ENCODE results near the gene NUDT19. TPM values are rescaled to one million over a fixed set of nuclear protein-coding genes. Genes with fewer than 3 reads are reported as not detected.
"Not testable (repeated sequence)": the region's sequence is repeated elsewhere in the genome, so short reads cannot be mapped to it uniquely, and the experiment has no call there.

The NUDT19 gene
- total and polyA plus RNA-seq, 5 experiments from 2014 or later, result 2.5 to 11.5 (median 2.7) TPM

DNA sequence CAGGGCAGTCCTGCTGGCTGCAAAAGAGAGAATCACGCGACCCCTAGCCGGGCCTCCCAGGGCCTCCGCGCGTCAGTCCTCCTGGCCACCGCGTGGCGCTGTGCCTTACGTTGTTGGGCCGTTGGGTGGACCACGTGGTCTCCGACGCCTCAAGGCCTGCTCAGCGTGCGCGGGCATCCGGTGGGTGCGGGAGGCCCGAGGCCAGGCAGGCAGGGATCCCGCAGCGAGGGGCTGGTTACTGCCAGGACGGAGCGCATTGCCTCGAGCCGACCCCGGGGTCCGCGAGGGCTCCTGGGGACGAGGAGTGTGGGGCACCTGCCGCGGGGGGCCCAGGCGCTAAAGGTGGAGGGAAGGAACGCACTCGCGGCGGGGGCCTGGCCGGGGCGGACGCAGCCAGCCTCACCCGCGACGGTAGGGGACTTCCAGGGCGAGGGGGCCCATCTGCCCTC, 28.0 kb downstream of the NUDT19 start, which contains the start of gene TDRD12:
TSS of gene TDRD12 (plus strand) at position 157 of the 449 bp plus-strand sequence. CDS start 306 bp downstream, outside the sequence.
- Mint-ChIP-seq H3K4me3 (no peak within 1 kb of the TSS), H3K4me1 (peaks cover 0 to 6% (median 2%) of the 10 kb centered on the region in 4 donors), H3K9me3 (no peaks in the 10 kb centered on the region), H3K27me3 (no peaks in the 10 kb centered on the region), H3K36me3 (peaks cover 0 to 8% (median 3%) of the 10 kb centered on the region in 3 donors), H3K27ac (no peak within 1 kb of the TSS)
- ATAC-seq (no peak), DNase-seq (no peak)
- POLR2A ChIA-PET, result no interaction called here

DNA sequence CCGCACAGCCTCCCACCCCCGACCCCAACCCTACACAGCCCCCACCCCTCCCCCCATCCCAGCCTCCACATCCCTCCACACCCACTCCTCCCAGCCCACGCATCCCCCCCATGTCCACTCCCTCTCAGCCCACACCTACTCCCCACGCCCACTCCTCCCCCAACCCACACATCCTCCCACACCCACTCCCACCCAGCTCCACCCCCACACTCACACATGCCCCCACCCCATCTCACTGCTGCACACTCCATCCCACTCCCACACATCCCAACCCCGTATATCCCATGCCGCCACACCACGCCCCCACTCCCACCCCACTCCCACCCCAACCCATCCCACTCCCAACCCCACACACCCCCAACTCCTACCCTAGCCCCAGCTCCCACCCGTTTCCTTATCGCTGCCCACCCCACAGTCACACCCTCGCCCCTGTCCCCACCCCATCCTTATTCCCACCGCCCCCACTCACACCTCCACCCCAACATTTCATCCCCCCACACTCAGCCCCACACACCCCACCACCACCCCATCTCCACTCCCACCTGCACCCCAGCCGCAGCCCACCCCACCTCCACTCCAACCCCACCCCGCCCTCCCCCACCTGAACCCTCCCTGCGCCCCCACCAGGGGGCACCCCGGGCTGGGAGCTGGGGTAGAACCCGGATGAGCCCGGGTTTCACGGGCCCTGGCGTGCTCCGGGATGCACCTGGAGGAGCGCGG, 28.8 kb downstream of the NUDT19 start:
- DNase-seq, result no peak

DNA sequence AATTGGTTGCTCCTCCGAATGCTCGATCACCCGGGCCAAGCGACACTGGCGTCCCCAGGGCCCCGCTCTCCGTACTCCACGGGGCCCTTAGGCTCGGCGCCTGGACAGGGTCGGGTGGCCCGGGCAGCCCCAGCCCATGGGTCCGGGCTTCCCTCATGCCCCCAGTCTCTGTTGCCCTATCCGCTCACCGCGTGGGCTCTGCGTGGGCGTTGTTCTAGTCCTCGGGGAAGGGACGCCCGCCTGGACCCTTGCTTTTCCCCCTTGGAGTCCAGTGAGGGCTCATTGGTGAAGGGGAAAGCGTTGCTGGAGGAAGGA, 29.3 kb downstream of the NUDT19 start:
- Mint-ChIP-seq H3K36me3 (no peaks in the 10 kb centered on the region), H3K4me1 (peaks cover 0 to 6% (median 2%) of the 10 kb centered on the region in 4 donors), H3K27ac (no peak overlapping the region), H3K4me3 (no peak overlapping the region), H3K9me3 (no peaks in the 10 kb centered on the region), H3K27me3 (no peaks in the 10 kb centered on the region)
- no peak for ATAC-seq
- DNase-seq, result no peak
- POLR2A ChIA-PET, result no interaction called here

More for the DNA sequence above, 28.8 kb downstream of the NUDT19 start:
- H3K36me3 Mint-ChIP-seq, result peaks cover 0 to 1% (median 0%) of the 10 kb centered on the region in 3 donors
- H3K4me3 Mint-ChIP-seq, result no peak overlapping the region
- H3K4me1 Mint-ChIP-seq, result peaks cover 0 to 6% (median 2%) of the 10 kb centered on the region in 4 donors
- H3K27me3 Mint-ChIP-seq, result no peaks in the 10 kb centered on the region
- POLR2A ChIA-PET, result interaction anchor here (0.5 kb wide), 1 partner anchor 16 kb away, joined by 8 read pairs; no protein-coding TSS in a partner anchor
- no peak for ATAC-seq
- no peak overlapping the region for H3K27ac Mint-ChIP-seq
- no peaks in the 10 kb centered on the region for H3K9me3 Mint-ChIP-seq

DNA sequence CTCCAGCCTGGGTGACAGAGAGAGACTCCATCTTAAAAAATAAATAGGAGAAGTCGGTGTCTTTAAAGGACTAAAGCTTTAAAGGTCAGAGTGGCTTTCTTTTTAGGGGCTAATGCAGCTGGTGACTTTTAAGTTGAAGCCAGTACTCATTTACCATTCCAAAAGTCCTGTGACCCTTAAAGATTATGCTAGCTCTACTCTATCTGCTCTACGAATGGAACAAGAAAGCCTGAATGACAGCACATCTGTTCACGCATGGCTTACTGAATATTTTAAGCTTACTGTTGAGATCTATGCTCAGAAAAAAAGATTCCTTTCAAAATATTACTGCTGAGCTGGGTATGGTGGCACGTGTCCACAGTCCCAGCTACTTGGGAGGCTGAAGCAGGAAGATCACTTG, 44.3 kb downstream of the NUDT19 start:
- no peaks in the 10 kb centered on the region for H3K4me1 Mint-ChIP-seq
- H3K27ac Mint-ChIP-seq, result no peak overlapping the region
- no peaks in the 10 kb centered on the region for H3K36me3 Mint-ChIP-seq
- peaks cover 10 to 50% (median 21%) of the 10 kb centered on the region in 5 donors for H3K27me3 Mint-ChIP-seq
- no peaks in the 10 kb centered on the region for H3K9me3 Mint-ChIP-seq
- ATAC-seq (no peak), DNase-seq (no peak)
- POLR2A ChIA-PET, result no interaction called here
- no peak overlapping the region for H3K4me3 Mint-ChIP-seq

DNA sequence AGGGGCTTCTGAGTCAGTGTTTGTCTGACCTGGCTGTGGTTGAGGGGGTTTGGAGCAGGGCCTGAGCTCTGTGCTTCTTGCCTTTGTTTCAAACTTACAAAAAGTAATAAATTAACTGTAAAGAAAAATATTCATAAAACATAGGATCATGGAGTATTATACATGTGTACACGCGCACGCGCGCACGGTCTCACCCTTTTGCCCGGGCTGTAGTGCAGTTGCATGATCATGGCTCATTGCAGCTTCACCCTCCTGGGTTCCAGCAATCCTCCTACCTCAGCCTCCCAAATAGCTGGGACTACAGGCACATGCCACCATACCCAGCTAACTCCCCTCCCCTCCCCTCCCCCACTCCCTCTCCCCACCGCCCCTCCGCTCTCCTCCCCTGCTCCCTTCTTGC, 51.4 kb downstream of the NUDT19 start:
- POLR2A ChIA-PET, result interaction anchor here (0.6 kb wide), 1 partner anchor 314 kb away, joined by 4 read pairs; no protein-coding TSS in a partner anchor
- Mint-ChIP-seq H3K27ac (no peak overlapping the region), H3K27me3 (peaks cover 7 to 33% (median 18%) of the 10 kb centered on the region in 5 donors), H3K9me3 (no peaks in the 10 kb centered on the region), H3K4me1 (peaks cover 1 to 12% (median 6%) of the 10 kb centered on the region in 4 donors), H3K4me3 (no peak overlapping the region), H3K36me3 (no peaks in the 10 kb centered on the region)
- DNase-seq (no peak), ATAC-seq (no peak)

DNA sequence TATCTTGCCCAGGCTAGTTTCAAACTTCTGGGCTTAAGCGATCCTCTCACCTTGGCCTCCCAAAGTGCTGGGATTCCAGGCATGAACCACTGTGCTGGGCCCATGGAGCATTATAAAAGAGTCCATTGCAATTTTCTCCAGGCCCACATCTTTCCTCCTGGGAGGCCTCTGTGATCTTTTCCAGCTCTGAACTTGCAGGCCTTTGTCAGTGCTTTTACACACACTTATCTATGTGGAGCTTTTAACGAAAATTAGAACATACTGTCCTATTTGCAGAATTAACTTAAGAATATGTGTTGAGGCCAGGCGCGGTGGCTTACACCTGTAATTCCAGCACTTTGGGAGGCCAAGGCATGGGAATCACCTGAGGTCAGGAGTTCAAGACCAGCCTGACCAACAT, 51.8 kb downstream of the NUDT19 start:
- Mint-ChIP-seq H3K4me3 (no peak overlapping the region), H3K27ac (no peak overlapping the region), H3K9me3 (no peaks in the 10 kb centered on the region), H3K4me1 (peaks cover 2 to 16% (median 10%) of the 10 kb centered on the region in 4 donors), H3K27me3 (peaks cover 7 to 32% (median 18%) of the 10 kb centered on the region in 5 donors), H3K36me3 (no peaks in the 10 kb centered on the region)
- no peak for ATAC-seq
- DNase-seq, result no peak
- POLR2A ChIA-PET, result interaction anchor here (0.7 kb wide), 2 partner anchors 146 to 252 kb away, joined by 3 read pairs; no protein-coding TSS in a partner anchor

DNA sequence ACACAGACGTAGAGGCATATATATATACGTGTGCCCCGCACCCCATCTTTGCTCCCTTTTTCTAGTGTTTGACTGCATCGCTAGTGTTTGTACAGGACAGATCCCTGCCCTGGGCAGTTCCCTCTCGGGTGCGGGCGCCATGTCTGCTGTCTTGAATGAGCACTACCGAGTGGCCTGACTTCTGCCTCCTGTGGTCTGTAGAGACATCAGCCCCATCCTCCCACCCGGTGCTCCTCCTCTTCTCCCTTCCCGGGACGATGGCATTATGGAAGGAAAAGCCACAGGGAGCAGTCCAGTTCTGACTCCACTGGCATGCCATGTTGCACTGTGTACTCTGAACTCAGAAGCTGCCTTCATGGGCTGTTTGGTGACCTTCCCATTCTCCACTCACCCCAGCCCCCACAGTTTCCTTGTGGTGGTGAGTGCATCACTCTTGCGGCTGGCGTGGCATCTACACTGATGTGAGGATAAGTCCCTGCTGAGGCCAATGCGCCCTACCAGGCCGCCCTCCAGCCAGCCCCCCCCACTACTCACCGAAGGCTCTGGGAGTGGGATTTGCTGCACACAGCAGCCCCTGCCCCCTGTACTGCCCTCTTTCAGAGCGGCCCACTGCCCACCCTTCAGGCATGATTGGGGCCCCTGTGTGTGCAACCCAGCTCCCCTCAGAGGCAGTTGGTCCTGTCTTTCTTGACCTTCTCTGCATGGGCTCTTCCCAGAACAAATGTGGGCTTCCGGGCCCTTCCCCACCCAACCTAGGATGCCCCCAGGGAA, 53.1 kb downstream of the NUDT19 start:
- H3K4me1 Mint-ChIP-seq, result peaks cover 5 to 27% (median 12%) of the 10 kb centered on the region in 4 donors
- H3K27ac Mint-ChIP-seq, result peak overlapping the region in 1 of 10 donors; percentile 33
- POLR2A ChIA-PET, result no interaction called here
- H3K4me3 Mint-ChIP-seq, result no peak overlapping the region
- no peaks in the 10 kb centered on the region for H3K9me3 Mint-ChIP-seq
- ATAC-seq (no peak), DNase-seq (no peak)
- peaks cover 2 to 19% (median 7%) of the 10 kb centered on the region in 5 donors for H3K27me3 Mint-ChIP-seq
- no peaks in the 10 kb centered on the region for H3K36me3 Mint-ChIP-seq

DNA sequence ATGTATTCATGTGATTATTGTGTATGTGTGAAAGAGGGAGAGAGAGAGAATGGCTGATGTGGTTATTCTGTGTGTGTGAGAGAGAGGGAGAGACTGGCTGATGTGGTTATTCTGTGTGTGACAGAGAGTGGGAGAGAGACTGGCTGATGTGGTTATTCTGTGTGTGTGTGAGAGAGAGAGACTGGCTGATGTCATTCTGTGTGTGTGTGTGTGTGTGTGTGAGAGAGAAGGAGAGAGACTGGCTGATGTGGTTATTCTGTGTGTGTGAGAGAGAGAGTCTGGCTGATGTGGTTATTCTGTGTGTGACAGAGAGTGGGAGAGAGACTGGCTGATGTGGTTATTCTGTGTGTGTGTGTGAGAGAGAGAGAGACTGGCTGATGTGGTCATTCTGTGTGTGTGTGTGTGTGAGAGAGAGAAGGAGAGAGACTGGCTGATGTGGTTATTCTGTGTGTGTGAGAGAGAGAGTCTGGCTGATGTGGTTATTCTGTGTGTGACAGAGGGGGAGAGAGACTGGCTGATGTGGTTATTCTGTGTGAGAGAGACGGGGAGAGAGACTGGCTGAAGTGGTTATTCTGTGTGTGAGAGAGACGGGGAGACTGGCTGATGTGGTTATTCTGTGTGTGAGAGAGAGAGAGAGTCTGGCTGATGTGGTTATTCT, 54.1 kb downstream of the NUDT19 start:
- peak; percentile 43 for ATAC-seq

DNA sequence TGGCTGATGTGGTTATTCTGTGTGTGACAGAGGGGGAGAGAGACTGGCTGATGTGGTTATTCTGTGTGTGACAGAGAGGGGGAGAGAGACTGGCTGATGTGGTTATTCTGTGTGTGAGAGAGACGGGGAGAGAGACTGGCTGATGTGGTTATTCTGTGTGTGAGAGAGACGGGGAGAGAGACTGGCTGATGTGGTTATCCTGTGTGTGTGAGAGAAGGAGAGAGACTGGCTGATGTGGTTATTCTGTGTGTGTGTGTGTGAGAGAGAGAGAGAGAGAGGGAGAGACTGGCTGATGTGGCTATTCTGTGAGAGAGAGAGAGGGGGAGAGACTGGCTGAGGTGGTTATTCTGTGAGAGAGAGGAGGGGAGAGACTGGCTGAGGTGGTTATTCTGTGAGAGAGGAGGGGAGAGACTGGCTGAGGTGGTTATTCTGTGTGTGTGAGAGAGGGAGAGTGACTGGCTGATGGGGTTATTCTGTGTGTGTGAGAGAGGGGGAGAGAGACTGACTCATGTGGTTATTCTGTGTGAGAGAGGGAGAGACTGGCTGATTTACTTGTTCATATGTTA, 55.1 kb downstream of the NUDT19 start:
- H3K4me3 Mint-ChIP-seq, H3K36me3 Mint-ChIP-seq, H3K9me3 Mint-ChIP-seq, H3K27ac Mint-ChIP-seq, POLR2A ChIA-PET: not testable (repeated sequence)
- H3K4me1 Mint-ChIP-seq, result peaks cover 5 to 27% (median 12%) of the 10 kb centered on the region in 4 donors
- ATAC-seq (peak; percentile 84 to 86), DNase-seq (peak in 9 of 10 donors; percentile 11 to 85 (median 77))
- H3K27me3 Mint-ChIP-seq, result peaks cover 0 to 12% (median 4%) of the 10 kb centered on the region in 5 donors

More for the DNA sequence above, 54.1 kb downstream of the NUDT19 start:
- H3K9me3 Mint-ChIP-seq, H3K36me3 Mint-ChIP-seq, POLR2A ChIA-PET, H3K4me3 Mint-ChIP-seq, H3K27ac Mint-ChIP-seq: not testable (repeated sequence)
- peak in 8 of 10 donors; percentile 61 to 82 (median 73) for DNase-seq
- peaks cover 2 to 12% (median 8%) of the 10 kb centered on the region in 5 donors for H3K27me3 Mint-ChIP-seq
- peaks cover 5 to 27% (median 12%) of the 10 kb centered on the region in 4 donors for H3K4me1 Mint-ChIP-seq

DNA sequence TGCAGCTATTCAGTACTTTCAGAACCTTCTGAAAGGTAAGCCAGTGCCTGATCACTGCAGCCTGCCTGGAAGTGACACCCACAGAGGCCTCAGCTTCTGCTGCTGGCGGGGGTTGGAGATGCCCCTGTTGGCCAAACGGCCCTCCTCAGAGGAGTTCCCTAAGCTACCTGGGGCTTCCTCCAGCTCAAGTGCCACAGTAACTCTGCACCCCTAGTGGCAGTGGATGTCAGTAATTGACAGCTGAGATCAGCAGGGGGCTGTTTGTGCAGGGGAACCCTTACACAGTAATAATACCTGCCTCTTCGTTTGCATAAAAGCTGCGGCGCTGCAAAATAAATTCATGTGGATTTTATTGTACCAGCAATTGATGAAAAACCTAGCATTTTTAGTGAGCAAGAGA, 56.9 kb downstream of the NUDT19 start:
- H3K4me3 Mint-ChIP-seq, result peak overlapping the region in 1 of 10 donors; percentile 6
- peaks cover 2 to 19% (median 4%) of the 10 kb centered on the region in 5 donors for H3K27me3 Mint-ChIP-seq
- no peak overlapping the region for H3K27ac Mint-ChIP-seq
- H3K36me3 Mint-ChIP-seq, result no peaks in the 10 kb centered on the region
- H3K9me3 Mint-ChIP-seq, result no peaks in the 10 kb centered on the region
- POLR2A ChIA-PET, result no interaction called here
- peaks cover 5 to 26% (median 12%) of the 10 kb centered on the region in 4 donors for H3K4me1 Mint-ChIP-seq
- peak in 7 of 10 donors; percentile 8 to 71 (median 33) for DNase-seq
- ATAC-seq, result peak; percentile 28 to 49

DNA sequence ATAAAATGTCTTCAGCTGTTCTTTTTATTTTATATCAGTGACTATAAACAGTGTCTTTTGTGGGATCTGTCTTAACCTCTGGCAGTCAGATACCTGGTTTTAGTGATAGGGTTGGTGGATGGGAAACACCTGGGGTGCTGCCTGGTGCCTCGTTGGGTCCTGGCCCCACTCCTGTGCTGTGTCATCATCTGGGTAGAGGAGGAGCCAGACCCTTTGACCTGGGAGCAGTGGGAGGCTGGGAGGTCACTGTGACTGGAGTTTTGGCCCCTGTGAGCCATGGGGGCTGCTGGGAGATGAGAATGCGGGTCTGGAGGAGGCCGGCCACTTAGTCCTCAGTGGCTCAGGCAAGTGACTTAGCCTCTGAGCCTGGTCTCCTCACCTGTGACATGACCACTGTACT, 57.3 kb downstream of the NUDT19 start:
- Mint-ChIP-seq H3K4me3 (no peak overlapping the region), H3K27me3 (peaks cover 4 to 23% (median 8%) of the 10 kb centered on the region in 5 donors), H3K9me3 (no peaks in the 10 kb centered on the region), H3K36me3 (no peaks in the 10 kb centered on the region), H3K27ac (no peak overlapping the region), H3K4me1 (peaks cover 5 to 24% (median 12%) of the 10 kb centered on the region in 4 donors)
- no peak for DNase-seq
- ATAC-seq, result no peak
- POLR2A ChIA-PET, result no interaction called here

DNA sequence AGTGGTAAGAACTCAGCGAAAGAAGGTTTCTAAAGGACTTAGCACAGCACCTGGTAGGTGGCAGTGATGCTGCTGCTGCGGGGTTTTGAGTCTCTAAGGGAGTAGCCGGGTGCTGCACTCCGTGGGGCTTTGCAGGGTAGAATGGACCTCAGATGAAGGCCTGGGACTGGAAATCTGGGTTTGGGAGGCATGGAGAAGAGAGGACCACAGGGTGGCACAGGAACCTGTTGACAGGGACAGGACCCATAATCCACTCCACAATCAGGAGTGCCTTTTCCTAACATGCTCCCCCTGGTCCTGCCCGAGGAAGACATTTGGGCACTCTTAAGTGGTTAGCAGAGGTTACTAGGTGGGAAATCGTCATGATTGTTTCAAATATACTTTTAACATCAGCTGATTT, 57.7 kb downstream of the NUDT19 start:
- no peaks in the 10 kb centered on the region for H3K36me3 Mint-ChIP-seq
- H3K9me3 Mint-ChIP-seq, result no peaks in the 10 kb centered on the region
- DNase-seq, result no peak
- ATAC-seq, result no peak
- peaks cover 5 to 22% (median 12%) of the 10 kb centered on the region in 4 donors for H3K4me1 Mint-ChIP-seq
- peaks cover 4 to 26% (median 11%) of the 10 kb centered on the region in 5 donors for H3K27me3 Mint-ChIP-seq
- POLR2A ChIA-PET, result no interaction called here
- no peak overlapping the region for H3K4me3 Mint-ChIP-seq
- H3K27ac Mint-ChIP-seq, result no peak overlapping the region

All from naive thymus-derived CD8-positive, alpha-beta T cell (primary cell).